Heart left ventricle (tissue), 13 donors: ENCODE measurements around the gene PLA2R1.

ENCODE experiments used
- POLR2A ChIP-seq, 2 donors: fragments of 450-650 bp; IDR thresholded peaks; one replicate each; pipeline ENCODE4 v1.6.1; 2017; ENCODE audit warnings: antibody characterized with exemption in 2 of 2, mild to moderate bottlenecking in 2 of 2, moderate library complexity in 2 of 2
- TF ChIP-seq, protein P1 (sequence below), 12 donors: fragments of 200-600 bp; sonication (generic) in 4 of 12; IDR thresholded peaks; one replicate each; pipeline versions ENCODE4 v1.5.0 to v1.8.0; 2018 to 2022; ENCODE audit warnings: antibody characterized with exemption in 12 of 12, mild to moderate bottlenecking in 5 of 12
- donor health status: ischemic (EF 13 %, LVEDD 7.1; RV severe dilation, severe dysfunction).
- donor health status: DM: no; HTN: yes; CAD: no.
- donor health status: DM: no; HTN: no; CAD: no.
- donor health status: ischemic (EF 25% LVEDD 6.9; RV normal size, moderate dysfunction).
- donor health status: ischemic (EF 25% LVEDD 5.7; RV mildly dilated, moderate dysfunction).
- donor health status: ischemic (EF 35%, LVEDD 5.7; RV mildly dilated, moderate dysfunction).
- donor health status: nonischemic (EF 11% LVEDD 7.7; RV severe dilation, severe dysfunction).
- donor health status: DM: yes; HTN: yes; CAD: no.
- donor health status: PGD.
- donor health status: ischemic (EF 29% LVEDD 5.4; RV normal size, mild dysfunction).
- donor health status: nonischemic (EF 23%, LVEDD 6.1; RV moderate dilation, normal function).

GRCh38 chr2:159987181-159987580 is 75.2 kb downstream of the PLA2R1 start:
- TF ChIP-seq, protein P1, sequence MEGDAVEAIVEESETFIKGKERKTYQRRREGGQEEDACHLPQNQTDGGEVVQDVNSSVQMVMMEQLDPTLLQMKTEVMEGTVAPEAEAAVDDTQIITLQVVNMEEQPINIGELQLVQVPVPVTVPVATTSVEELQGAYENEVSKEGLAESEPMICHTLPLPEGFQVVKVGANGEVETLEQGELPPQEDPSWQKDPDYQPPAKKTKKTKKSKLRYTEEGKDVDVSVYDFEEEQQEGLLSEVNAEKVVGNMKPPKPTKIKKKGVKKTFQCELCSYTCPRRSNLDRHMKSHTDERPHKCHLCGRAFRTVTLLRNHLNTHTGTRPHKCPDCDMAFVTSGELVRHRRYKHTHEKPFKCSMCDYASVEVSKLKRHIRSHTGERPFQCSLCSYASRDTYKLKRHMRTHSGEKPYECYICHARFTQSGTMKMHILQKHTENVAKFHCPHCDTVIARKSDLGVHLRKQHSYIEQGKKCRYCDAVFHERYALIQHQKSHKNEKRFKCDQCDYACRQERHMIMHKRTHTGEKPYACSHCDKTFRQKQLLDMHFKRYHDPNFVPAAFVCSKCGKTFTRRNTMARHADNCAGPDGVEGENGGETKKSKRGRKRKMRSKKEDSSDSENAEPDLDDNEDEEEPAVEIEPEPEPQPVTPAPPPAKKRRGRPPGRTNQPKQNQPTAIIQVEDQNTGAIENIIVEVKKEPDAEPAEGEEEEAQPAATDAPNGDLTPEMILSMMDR (IDR thresholded peaks at IDR 0.05): no peak
- no peak for TF ChIP-seq POLR2A (IDR thresholded peaks at IDR 0.05)
